NCI-H82 treated with DMSO at 0.1 percent for 48 hours (cell line): Measurements from ENCODE around the gene FOXE1.

Experiments used
- DNase-seq: peaks from one replicate; lab custom pipeline; 2025; ENCODE audit not compliant: unreplicated experiment; lab: John Stamatoyannopoulos, UW

FOXE1 gene

GRCh38 chr9:97864396-97864795 lies 11.4 kb downstream of the FOXE1 start:
- DNase-seq = no peak

GRCh38 chr9:97866300-97866699 lies 13.3 kb downstream of the FOXE1 start:
- DNase-seq = no peak

DNA sequence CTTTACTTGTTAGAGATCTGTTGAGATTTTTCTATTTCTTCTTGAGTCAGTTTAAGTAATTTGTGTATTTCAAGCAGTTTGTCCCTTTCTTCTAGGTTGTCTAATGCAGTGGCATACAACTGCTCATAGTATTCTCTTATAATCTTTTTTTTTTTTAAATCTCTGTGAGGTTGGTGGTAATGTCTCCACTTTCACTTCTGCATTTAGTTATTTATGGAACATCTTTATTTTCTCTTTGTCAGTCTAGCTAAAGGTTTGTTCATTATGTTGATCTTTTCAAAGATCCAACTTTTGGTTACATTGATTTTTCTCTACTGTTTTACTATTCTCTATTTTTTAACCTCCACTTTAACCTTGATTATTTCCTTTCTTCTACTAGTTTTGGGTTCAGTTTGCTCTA lies 13.8 kb downstream of the FOXE1 start:
- no peak for DNase-seq

- DNase-seq = no peak
Measured at GRCh38 chr9:97868859-97869258, 15.8 kb downstream of the FOXE1 start.

GRCh38 chr9:97873425-97873824 lies 20.4 kb downstream of the FOXE1 start:
- no peak for DNase-seq

GRCh38 chr9:97873882-97874281 lies 20.9 kb downstream of the FOXE1 start:
- no peak for DNase-seq

DNA sequence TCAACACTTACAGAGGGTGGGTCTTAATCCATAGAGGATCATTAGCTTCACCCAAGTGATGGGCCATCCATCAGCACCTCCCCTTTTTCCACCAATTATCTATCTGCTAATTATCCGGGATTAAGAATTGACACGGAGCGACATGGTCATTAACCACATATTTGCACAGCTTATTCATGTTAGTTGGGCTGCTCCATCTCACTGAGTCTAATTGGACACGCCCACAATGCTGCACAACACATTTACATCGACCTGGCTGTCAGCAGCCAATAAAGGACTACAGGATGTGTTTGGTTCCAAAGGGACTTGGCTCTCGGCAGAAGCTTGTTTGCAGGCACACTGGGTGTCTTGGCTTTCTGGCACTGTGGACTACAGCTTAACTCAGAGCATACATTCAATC lies 21.6 kb downstream of the FOXE1 start:
- DNase-seq = no peak

- DNase-seq = no peak
Measured at GRCh38 chr9:97875111-97875510, 22.1 kb downstream of the FOXE1 start.

DNA sequence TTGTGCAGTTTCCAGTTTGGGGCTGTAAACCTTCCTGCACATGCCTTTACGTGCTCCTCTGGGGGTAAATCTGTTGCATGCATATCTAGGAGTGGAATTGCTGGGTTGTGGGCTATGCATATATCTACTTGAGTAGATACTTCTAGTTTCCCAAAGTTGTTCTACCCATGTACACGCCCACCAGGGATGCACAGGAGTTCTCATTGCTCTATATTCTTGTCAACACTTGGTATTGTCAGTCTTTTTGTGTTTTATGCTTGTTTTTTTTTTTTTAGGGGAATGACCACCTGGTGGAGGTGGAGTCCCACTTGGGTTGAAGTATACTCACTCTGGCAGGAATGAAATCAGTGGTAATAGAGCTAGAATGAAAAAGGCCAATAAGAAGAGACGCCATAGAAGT lies 23.0 kb downstream of the FOXE1 start:
- no peak for DNase-seq

- DNase-seq = no peak
Measured at GRCh38 chr9:97880336-97880735, 27.3 kb downstream of the FOXE1 start.

- no peak for DNase-seq
Measured at GRCh38 chr9:97889941-97890887, 37.2 kb downstream of the FOXE1 start.

- no peak for DNase-seq
Measured at GRCh38 chr9:97891736-97892135, 38.7 kb downstream of the FOXE1 start.

DNA sequence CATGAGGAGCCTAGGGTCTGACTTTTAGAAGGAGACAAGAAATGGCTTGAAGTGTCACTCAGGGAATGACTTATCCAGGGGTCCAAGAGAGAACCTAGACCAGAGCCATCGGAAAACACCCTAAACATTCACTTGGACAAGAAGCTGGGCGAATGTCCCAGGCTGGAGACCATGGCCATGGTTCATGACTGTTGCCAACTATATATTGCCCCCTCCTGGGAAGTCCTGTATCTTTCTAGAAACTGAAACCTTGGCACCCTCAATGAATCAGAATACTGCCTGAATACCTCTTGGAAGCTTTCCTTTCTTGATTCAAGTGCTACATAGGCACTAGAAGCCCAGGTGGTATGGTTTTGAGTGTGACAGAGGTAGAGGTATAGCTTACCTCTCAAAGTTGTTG lies 39.4 kb downstream of the FOXE1 start:
- DNase-seq = no peak

- no peak for DNase-seq
Measured at GRCh38 chr9:97895211-97895610, 42.2 kb downstream of the FOXE1 start.

DNA sequence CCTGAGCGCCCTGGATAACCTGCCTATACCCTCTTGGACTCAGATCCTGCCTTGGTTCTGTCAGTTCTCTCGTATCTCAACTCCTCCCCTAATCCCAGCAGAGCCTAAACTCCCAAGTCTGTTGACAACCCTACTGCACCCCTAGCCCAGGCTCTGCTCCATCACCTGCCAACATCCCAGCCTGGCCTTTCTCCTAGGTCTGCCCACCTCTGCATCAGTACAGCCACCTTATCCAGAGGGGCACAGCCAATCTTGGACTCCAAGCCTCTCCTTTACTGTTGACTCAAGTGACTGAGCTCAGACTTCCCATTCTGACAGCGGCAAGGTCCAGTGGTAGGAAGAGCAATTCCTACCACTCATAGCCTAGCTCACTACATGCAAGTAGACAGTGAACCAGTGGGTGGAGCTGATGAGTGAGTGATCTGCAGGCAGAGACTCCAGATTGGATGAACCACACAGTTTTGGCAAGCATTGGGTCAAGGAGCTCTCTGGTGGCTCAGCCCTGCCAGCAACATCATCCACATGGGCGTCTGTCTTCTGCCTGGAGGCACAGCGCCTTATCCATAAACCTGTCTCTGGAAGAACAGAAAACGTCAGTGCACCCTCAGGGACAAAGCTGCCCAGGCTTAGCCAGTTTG lies 42.8 kb downstream of the FOXE1 start:
- DNase-seq = no peak

DNA sequence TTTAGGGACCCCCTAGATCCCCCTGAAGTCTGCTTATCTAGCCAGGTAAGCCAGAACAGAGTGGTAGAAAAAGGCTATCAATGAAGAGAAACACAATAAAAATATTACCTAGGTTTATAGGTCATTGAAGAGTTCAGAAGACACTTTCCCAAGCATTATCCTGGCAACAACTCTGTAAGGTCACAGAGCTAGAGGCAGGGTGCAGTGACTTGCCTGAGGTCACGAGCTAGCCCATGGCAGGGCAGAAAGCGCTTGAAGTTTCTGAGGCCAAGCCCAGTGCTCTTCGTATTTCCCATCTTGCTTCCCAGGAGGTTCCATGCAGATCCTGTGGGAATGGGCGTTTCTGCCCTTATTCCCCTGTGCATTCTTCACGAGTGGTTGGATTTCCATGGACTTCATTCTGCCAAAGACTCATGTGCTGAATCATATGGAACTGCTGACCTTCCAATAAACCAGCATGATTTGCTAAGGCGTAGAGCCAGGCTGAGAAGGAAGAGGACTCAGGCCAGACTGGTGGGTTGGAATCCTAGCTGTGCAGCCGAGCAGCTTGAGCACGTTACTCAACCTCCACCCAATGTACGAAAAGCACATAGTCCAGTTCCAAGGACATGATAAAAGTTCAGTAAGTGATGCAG lies 47.2 kb downstream of the FOXE1 start:
- no peak for DNase-seq

DNA sequence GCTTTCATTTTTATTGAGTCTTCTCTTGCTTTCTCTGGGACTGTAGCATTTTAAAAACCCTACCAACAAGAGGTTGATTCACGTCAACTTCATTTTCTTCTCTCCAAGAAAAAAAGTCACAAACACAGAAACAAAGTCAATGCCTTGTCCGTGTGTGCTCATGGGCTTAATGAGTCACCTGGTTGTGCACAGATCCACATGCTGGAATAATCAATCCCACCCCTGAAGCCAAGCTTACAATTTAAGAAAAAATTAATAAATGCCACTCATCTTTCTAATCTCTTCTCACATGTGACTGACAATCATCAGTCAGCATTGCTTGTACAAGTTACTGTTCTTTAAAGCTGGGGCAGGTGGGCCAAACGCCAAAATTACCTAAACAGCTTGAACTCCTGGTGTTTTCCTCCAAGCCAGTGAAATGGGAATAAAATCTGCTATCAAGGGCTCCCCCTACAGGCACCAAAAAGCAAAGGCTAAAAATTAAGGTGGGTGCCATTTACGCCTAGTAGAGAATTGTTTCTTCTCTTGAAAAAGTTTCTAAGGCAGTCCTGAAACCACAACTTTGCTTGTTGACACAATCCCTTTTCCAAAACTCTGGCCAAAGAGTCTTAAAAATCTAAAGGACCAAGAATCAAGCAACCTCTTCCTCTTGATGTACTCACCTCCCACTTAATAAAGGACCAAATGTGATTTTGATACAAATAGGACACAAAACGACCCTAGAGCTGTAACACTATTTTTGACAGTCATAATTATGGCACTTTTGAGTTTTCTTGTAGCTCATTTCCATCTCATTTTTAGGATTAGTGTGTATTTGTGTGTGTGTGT lies 47.9 kb downstream of the FOXE1 start:
- DNase-seq = no peak

DNA sequence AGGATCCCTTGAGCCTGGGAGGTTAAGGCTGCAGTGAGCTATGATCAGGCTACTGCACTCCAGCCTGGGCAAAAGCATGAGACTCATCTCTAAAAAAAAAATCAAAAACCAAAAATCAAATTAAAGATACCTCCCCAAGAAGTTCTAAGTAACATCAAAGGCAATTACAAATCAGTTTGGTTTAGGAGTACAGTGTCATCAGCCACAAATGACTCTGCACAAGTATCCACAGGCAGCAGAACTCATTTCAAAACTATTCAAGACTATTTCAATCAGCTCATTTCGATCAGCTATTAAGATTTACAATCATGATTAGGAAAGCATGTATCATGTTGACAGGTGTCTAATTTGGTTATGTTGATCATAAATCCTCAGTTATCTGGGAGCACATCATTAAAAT lies 50.2 kb downstream of the FOXE1 start:
- no peak for DNase-seq

DNA sequence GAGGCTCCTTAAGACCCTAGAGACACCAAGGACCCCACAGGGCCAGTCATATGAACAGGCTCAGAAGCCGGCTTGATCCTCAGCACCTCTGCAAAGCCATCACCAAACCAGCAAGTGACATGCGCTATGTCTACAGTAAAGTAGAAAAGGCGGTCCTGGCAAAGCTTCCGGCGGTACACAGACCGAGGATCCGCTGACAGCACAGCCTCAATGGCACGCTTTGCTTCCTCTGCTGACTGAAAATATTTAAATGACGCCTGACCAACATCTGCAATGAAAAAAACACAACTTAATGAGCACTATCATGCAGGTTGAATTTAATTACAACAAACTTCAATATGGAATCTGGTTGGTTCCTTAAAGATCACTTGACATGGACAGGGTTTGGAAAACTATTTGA lies 51.7 kb downstream of the FOXE1 start:
- no peak for DNase-seq

- DNase-seq = no peak
Measured at GRCh38 chr9:97905228-97905627, 52.2 kb downstream of the FOXE1 start.
